Choroid plexus epithelial cell (primary cell): ENCODE data around the gene UBAP2.

Experiments
- DNase-seq: peaks from one replicate; pipeline ENCODE4 v3.0.0-alpha.2; 2010; ENCODE audit warnings: low read depth
- H3K4me3 ChIP-seq: 2 replicates; pipeline ENCODE4 v1.5.1; 2011; ENCODE audit warnings: low read depth, mild to moderate bottlenecking, control low read depth, low read length, moderate library complexity
- TF ChIP-seq, protein P1 (sequence below): conservative IDR thresholded peaks from 2 replicates; pipeline ENCODE4 v1.5.1; 2011; ENCODE audit warnings: low read depth, mild to moderate bottlenecking, control low read depth, inconsistent platforms, low read length, moderate library complexity

UBAP2 gene

DNA sequence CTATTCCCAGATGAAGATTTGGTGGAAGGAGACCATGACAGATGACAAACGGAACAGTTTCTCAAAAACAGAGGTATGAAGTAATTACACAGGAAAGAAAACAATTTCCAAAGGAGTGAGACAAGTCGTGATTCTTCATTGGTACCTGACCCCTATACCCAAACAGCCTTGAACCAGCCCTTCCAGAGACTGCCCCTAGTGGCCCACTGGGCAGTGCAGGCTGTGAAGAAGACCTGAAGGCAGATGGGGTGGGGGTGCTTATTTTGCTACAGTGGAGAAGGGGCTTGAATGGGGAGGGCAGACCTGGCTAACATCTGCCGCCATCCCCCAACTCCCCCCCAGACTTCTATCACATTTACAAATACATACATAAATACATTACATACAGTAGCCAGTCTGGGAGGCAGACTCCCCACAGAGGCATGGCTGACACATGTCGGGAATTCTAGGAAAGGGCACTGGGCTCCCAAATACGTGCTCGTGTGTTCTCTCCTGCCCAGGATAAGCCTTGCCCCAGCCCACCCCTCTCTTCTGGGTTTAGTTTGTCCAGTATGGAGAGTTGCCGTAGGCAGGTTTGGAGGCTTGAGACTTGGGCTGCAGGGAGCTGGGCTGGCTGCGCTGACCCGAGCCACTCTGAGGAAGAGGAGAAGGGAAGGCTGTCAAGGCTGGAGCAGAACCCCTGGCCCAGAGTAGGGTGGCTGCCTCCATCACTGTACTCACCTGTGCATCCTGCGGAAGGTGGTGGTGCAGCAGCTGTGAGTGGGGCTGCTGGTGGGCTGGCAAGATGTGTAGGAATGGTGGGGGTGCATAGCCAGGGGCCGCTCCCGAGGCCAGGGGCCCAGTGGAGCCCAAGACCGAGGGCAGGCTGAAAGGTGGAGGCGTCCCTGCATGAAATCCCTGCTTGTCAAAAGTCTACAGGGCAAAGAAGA, 126.5 kb downstream of the UBAP2 start:
- no peak overlapping the region for H3K4me3 ChIP-seq
- DNase-seq = peak; percentile 51
- TF ChIP-seq, protein P1, sequence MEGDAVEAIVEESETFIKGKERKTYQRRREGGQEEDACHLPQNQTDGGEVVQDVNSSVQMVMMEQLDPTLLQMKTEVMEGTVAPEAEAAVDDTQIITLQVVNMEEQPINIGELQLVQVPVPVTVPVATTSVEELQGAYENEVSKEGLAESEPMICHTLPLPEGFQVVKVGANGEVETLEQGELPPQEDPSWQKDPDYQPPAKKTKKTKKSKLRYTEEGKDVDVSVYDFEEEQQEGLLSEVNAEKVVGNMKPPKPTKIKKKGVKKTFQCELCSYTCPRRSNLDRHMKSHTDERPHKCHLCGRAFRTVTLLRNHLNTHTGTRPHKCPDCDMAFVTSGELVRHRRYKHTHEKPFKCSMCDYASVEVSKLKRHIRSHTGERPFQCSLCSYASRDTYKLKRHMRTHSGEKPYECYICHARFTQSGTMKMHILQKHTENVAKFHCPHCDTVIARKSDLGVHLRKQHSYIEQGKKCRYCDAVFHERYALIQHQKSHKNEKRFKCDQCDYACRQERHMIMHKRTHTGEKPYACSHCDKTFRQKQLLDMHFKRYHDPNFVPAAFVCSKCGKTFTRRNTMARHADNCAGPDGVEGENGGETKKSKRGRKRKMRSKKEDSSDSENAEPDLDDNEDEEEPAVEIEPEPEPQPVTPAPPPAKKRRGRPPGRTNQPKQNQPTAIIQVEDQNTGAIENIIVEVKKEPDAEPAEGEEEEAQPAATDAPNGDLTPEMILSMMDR = peak; percentile 90

DNA sequence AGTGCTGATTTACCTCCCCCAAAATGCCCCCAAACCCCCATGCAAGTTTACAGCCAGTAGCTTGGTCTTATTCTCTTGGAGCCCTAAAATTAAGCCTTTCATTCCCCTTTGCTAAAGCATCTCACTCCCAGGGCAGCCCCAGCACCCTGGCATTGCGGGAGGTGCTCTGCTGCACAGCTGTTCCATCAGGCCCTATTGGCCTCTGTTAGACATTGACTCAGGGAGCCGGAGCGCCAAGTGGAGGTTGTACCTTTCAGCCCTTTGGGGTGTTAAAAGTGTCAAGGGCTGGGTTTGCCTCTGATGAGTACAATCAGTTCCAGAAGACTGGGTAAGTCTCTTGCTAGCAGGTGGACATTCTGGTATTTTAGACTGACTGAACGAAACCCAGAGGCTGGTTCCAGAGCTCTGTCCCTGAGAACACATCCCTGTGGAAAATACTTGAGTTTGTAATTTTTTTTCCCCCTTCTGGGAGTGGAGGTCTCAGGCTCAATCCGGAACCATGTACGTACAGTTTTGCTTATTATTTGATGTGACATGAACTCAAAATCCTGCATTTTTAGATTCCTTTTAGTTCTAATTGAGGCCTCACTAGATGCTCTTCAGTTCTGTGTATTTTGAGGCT, 129.3 kb downstream of the UBAP2 start:
- TF ChIP-seq, protein P1 = no peak
- DNase-seq = no peak

DNA sequence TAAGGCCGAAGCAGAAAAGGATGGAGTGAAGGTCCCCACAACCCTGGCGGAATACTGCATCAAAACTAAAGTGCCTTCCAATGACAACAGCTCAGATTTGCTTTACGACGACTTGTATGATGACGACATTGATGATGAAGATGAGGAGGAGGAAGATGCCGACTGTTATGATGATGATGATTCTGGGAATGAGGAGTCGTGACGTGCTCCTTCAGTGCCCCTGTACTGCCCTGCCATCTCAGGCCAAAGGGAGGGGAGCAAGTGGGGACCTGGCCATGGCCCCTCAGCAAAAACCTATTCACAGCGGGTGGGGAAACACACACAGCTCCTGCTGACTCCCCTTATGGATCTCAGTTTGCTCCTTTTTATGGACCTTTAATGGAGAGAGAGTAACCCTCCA, 131.7 kb downstream of the UBAP2 start:
- no peak for DNase-seq
- H3K4me3 ChIP-seq = no peak overlapping the region
- TF ChIP-seq, protein P1 = no peak

More for the DNA sequence above, 129.3 kb downstream of the UBAP2 start:
- H3K4me3 ChIP-seq = no peak overlapping the region

DNA sequence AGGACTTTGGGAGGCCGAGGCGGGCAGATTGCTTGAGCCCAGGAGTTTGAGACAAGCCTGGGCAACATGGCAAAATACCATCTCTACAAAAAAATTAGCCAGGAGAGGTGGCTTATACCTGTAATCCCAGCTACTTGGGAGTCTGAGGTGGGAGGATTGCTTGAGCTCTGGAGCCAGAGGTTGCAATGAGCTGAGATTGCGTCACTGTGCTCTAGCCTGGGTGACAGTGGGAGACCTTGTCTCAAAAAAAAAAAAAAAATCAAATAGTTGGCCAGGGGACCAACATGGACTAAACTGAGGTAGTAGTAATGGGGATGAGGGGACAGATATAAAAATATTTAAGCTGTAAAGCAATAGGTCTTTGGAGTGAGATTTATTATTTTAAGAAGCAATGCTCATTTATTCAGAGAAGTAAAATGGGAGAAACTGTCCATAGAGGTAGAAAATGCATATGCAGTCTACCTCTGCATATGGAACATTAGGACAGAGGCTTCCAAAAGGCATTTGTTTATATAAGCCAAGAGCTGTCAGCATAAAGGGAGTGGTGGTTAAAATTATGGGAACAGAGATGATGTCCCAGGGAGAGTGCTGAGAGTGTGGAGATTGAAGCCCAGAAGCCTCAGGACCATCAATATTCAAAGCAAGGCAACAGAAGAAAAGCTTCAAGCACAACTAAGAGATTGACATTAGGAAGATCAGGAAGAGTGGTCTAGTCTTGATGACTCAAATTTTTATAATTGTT, 133.6 kb downstream of the UBAP2 start:
- TF ChIP-seq, protein P1 = no peak
- no peak overlapping the region for H3K4me3 ChIP-seq
- DNase-seq = no peak

DNA sequence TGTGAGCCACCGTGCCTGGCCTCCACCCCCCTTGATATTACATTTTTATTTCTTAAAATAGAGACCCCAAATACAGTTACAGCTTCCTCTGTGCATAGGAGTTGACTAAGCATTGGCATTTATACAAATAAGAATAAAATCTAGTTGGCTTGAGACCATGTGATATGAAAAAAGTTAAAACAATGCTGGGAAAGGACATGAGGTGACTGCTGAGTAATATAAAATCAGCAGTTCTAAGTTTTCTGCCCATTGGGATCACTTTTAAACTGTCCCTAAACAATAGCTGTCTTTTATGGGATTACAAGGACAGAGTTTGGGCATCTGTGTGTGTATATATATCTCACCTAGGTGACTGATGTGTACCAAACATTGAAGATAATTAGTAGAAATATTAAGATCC, 135.1 kb downstream of the UBAP2 start:
- DNase-seq = no peak
- TF ChIP-seq, protein P1 = no peak
- no peak overlapping the region for H3K4me3 ChIP-seq

DNA sequence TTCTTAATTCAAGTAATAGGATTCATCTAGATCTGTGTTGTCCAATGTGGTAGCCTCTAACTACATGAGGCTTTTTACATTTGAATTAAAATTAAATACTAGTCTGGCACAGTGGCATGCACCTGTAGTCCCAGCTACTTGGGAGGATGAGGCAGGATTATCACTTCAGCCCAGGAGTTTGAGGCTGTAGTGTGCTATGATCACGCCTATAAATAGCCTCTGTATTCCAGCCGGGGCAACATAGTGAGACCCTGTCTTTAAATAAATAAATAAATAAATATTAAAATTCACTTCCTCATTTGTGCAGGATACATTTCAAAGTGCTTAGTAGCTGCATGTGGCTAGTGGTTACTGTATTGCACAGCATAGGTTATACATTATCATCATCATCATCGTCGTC, 139.9 kb downstream of the UBAP2 start:
- no peak for DNase-seq
- H3K4me3 ChIP-seq = no peak overlapping the region
- TF ChIP-seq, protein P1 = no peak
